SIG-M5 treated with dmso at 0.1 percent for 504 hours (cell line): ENCODE measurements around the gene KLRB1.
"Not testable (repeated sequence)": the region's sequence is repeated elsewhere in the genome, so short reads cannot be mapped to it uniquely, and the experiment has no call there.

Experiments
- DNase-seq: peaks from one replicate; lab custom pipeline; 2025; ENCODE audit not compliant: unreplicated experiment; lab: John Stamatoyannopoulos, UW

The KLRB1 gene

DNA sequence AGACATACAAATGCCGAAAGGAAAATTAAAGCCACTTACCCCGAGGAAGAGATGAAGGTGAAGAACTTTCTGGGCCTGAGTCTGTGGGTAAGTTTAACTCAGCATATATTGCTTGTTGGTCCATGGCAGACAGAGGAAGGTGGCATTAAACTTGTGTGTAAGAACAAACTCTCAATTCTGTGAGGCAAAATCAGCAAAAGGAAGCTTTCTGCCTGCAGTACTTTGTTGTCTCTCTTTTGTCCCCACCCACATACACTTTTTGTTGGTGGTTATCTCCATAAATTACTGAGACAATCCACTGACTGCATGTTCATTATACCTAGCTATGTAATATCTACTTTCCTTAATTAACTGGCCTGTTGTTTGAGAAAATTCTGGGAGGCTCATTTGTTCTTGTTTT is at the start of gene KLRB1:
KLRB1 (minus strand) TSS at position 201 of the 400 bp plus-strand sequence; CDS start at position 124, 77 bp downstream.
- no peak for DNase-seq

- DNase-seq, result no peak
Measured at GRCh38 chr12:9651265-9651729, 43.6 kb upstream of the KLRB1 start.

DNA sequence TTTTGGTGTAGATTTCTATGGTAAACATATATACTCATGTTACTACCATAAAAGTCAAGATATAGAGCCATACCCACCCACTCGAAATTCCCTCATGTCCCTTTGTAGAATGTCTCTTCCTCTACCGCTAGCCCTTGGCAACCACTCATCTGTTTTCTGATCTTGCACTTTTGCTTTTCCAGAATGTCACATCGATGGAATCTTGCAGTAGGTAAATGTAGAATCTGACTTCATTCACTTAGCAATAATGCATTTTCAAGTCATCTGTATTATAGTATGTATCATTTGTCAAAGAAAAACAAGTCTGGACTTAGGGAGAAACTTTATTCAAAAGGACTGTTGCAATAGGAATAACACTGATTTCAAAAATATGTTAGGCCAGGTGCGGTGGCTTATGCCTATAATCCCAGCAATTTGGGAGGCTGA is 42.4 kb upstream of the KLRB1 start:
- DNase-seq, result no peak

DNA sequence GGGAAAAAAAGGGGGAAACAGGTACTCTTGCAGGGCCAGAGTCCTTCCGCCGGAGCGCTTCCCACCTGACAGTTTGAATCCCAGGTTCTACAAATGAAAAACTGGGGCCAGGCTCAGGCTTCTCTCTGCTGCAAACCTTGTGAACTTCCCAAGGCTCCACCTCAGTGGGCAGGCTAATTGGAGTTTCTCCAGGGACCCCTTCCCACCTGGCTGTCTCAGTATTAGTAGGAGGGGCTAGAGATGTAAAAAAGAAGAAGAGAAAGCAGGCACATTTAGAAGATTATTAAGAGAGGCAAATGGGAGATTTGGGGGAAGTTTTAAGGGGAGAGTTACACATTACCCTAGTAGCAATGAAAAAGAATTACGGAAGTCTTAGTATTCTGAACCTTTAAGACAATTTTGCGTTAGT is 41.8 kb upstream of the KLRB1 start:
- peak; percentile 78 for DNase-seq

DNA sequence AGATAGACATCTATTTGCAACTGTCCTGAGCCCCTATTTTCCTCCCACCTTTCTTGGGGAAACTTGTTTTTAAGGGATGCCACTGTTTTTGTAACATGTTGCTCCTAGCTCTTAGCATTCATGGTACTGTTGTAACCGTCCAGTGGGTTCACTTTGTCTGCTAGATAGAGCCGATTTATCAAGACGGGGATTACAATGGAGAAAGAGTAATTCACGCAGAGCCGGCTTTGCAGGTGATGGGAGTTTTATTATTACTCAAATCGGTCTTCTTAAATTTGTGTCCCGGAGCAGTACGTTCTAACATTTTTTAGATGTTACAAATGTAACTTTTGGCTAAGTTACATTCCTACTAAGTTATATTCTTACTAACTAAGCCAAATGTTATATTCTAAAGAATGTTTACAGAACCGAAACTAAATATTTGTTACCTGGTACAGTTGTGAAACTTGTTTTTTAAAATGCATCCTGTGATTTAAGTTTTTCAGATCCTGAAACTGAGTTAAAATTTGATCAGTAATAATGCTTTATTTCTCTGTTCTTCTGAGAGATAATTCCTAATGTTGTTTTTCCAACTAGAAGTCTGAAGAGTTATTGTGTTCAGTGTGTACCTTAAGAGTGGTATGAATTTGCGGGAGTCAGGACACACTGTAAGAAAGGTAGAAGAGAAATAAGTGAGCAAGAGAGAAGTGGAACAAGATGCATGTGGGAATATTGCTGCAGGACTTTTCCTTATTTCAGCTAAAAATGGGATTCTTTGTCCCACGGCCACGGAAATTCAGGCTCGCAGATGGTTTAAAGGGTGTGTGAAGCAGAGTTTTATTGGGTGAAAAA is 41.2 kb upstream of the KLRB1 start:
- DNase-seq, result no peak

DNA sequence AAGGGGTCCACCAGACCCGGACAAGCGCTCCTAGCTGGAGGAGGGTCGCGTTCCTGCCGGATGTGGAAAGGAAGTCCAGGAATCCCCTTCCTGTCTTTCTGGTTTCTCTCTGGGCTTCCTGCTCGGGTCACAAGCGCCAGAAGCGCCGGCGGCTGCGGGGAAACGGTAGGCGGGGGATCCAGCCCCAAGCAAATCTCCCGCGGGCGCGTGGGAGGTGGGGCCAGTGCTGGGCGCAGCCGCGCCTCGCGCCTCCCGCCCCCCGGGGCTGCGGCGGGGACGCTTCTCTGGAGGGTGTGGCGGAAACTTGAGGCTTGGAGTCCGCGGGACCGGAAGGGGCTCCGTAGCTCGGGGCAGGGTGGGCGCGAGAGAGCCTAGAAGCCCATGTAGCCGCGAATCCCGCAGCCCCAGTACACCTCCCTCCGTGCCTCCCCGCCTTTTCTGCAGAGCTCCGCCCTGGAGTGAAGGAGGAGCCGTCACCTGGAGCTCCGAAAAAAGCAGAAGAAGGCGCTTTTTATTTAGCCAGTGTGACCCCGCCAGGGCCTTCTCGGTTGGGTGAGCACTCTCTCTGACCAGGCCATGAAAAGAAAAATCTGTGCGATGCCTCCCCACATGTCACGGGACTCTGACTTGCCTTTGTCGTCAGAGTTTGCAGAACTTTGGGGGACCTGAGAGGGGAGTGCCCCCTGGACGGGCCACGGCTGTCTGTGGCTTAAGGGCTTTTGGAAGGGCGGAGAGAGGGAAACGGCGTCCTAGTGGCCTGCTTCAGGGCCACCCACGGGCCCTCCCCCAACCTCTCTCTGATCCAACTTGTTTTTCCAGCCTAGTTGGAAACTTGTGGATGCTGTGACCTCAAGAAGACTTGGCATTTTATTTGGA is 40.3 kb upstream of the KLRB1 start:
- peak; percentile 90 for DNase-seq

GRCh38 chr12:9646794-9647781 is 39.4 kb upstream of the KLRB1 start:
- DNase-seq, result no peak

GRCh38 chr12:9644985-9645551 is 37.4 kb upstream of the KLRB1 start:
- not testable (repeated sequence) for DNase-seq

GRCh38 chr12:9643266-9643660 is 35.5 kb upstream of the KLRB1 start:
- no peak for DNase-seq

- DNase-seq, result no peak
Measured at GRCh38 chr12:9642606-9643265, 35.0 kb upstream of the KLRB1 start.

- no peak for DNase-seq
Measured at GRCh38 chr12:9640024-9640423, 32.3 kb upstream of the KLRB1 start.

GRCh38 chr12:9636851-9637206 is 29.1 kb upstream of the KLRB1 start:
- no peak for DNase-seq

- DNase-seq, result peak; percentile 58
Measured at GRCh38 chr12:9636150-9636850, 28.6 kb upstream of the KLRB1 start.

- DNase-seq, result no peak
Measured at GRCh38 chr12:9634969-9635754, 27.4 kb upstream of the KLRB1 start.

GRCh38 chr12:9634177-9634803 is 26.6 kb upstream of the KLRB1 start:
- DNase-seq, result peak; percentile 35

DNA sequence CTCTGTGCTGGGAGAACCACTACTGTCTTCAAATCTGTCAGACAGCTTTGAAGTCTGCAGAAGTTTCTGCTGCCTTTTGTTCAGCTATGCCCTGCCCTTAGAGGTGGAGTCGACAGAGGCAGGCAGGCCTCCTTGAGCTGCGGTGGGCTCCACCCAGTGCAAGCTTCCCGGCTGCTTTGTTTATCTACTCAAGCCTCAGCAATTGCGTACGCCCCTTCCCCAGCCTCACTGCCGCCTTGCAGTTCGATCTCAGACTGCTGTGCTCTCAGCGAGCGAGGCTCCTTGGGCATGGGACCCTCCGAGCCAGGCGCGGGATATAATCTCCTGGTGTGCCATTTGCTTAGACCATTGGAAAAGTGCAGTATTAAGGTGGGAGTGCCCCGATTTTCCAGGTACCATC is 25.1 kb upstream of the KLRB1 start:
- no peak for DNase-seq

GRCh38 chr12:9626821-9627220 is 19.1 kb upstream of the KLRB1 start:
- no peak for DNase-seq

GRCh38 chr12:9626291-9626690 is 18.6 kb upstream of the KLRB1 start:
- DNase-seq, result no peak
